Vagina (tissue), 2 donors: ENCODE results near the gene ADAM8.

Experiments used
- POLR2A ChIP-seq, 2 donors: fragments of 450-650 bp; IDR thresholded peaks; one replicate each; pipeline ENCODE4 v1.6.1; 2017; ENCODE audit warnings: antibody characterized with exemption in 2 of 2, mild to moderate bottlenecking in 2 of 2, moderate library complexity in 2 of 2
- POLR2AphosphoS5 ChIP-seq, 2 donors: sonication (generic); formaldehyde crosslinking; IDR thresholded peaks; one replicate each; pipeline ENCODE4 v1.9.0; 2017; ENCODE audit warnings: antibody characterized with exemption in 2 of 2, mild to moderate bottlenecking in 2 of 2, low read depth in 1 of 2; ENCODE audit not compliant: insufficient read depth in 1 of 2

DNA sequence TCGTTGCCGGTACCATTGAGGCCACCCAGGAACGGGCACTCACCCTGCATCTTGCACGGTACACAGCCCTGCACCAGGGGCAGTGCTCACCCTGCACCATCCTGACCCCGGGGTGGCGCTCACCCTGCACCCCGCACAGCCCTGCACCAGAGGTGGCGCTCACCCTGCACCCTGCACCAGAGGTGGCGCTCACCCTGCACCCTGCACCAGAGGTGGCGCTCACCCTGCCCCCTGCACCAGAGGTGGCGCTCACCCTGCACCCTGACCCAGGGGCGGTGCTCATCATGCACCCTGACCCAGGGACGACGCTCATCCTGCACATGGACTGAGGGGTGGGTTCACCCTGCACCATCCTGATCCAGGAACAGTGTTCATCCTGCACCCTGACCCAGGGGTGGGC lies 25.6 kb upstream of the ADAM8 start:
- TF ChIP-seq POLR2A (IDR thresholded peaks at IDR 0.05) (no peak), POLR2AphosphoS5 (IDR thresholded peaks at IDR 0.05; ENCODE audit: insufficient read depth in 1 of 2, low read depth in 1 of 2) (no peak)
